Neural cell (in vitro differentiated cells): Measurements from ENCODE around the gene ATP8B2. TPM values are rescaled to one million over a fixed set of nuclear protein-coding genes. Genes with fewer than 3 reads are reported as not detected.
"Not testable (repeated sequence)": the region's sequence is repeated elsewhere in the genome, so short reads cannot be mapped to it uniquely, and the experiment has no call there.

Source experiments
- H2AFZ ChIP-seq: fragments of 200-600, 300-800 bp; sonication (generic), shearing (Covaris generic); 2 replicates; pipeline ENCODE4 v1.6.0; 2014; ENCODE audit warnings: low read depth, mild to moderate bottlenecking, antibody characterized with exemption, low read length, moderate library complexity
- H3F3A ChIP-seq: fragments of 200-600 bp; shearing (Covaris generic); 2 replicates; pipeline ENCODE4 v1.6.1; 2016; ENCODE audit warnings: mild to moderate bottlenecking, moderate library complexity, mixed read lengths, antibody characterized with exemption, low read length; ENCODE audit not compliant: insufficient read depth, poor library complexity, severe bottlenecking
- H3K27ac ChIP-seq: fragments of 200-600, 300-800 bp; sonication (generic), shearing (Covaris generic); 2 replicates; pipeline ENCODE4 v1.5.1; 2014; ENCODE audit warnings: mild to moderate bottlenecking, low read length, moderate library complexity
- H3K27me3 ChIP-seq: fragments of 300-800, 200-600 bp; sonication (generic), shearing (Covaris generic); 2 replicates; pipeline ENCODE4 v1.6.0; 2014; ENCODE audit warnings: mild to moderate bottlenecking, low read depth, low read length, moderate library complexity; ENCODE audit not compliant: insufficient read depth
- H3K36me3 ChIP-seq: fragments of 300-800, 200-600 bp; sonication (generic), shearing (Covaris generic); 2 replicates; pipeline ENCODE4 v1.5.1; 2014; ENCODE audit warnings: mild to moderate bottlenecking, antibody characterized with exemption, low read length, moderate library complexity; ENCODE audit not compliant: insufficient read depth
- H3K4me2 ChIP-seq: fragments of 300-800, 200-600 bp; sonication (generic), shearing (Covaris generic); 2 replicates; pipeline ENCODE4 v1.6.0; 2014; ENCODE audit warnings: mild to moderate bottlenecking, low read length
- H3K4me3 ChIP-seq: fragments of 300-800, 200-600 bp; sonication (generic), shearing (Covaris generic); 2 replicates; pipeline ENCODE4 v1.5.1; 2014; ENCODE audit warnings: mild to moderate bottlenecking, low read length, moderate library complexity
- H3K79me2 ChIP-seq: fragments of 200-600 bp; shearing (Covaris generic); replicated peaks from 2 replicates; pipeline ENCODE4 v1.6.0; 2014; ENCODE audit warnings: mild to moderate bottlenecking, low read length, moderate library complexity; ENCODE audit not compliant: insufficient read depth
- H3K9ac ChIP-seq: fragments of 300-800, 200-600 bp; sonication (generic), shearing (Covaris generic); 2 replicates; pipeline ENCODE4 v1.6.1; 2016; ENCODE audit warnings: mild to moderate bottlenecking, low read length, mixed read lengths
- H3K9me2 ChIP-seq: fragments of 200-600 bp; shearing (Covaris generic); 2 replicates; pipeline ENCODE4 v1.6.1; 2016; ENCODE audit warnings: mild to moderate bottlenecking, low read length, mixed read lengths; ENCODE audit not compliant: insufficient read depth
- H3K9me3 ChIP-seq: fragments of 200-600, 300-800 bp; sonication (generic), shearing (Covaris generic); 2 replicates; pipeline ENCODE4 v1.6.1; 2016; ENCODE audit warnings: mild to moderate bottlenecking, mixed run types, low read length, moderate library complexity, mixed read lengths
- H4K20me1 ChIP-seq: fragments of 200-600 bp; shearing (Covaris generic); 2 replicates; pipeline ENCODE4 v1.6.1; 2016; ENCODE audit warnings: mild to moderate bottlenecking, mixed run types; ENCODE audit not compliant: insufficient read depth
- EP300 ChIP-seq: fragments of 450-650 bp; conservative IDR thresholded peaks from 2 replicates; pipeline ENCODE4 v1.6.1; 2014; ENCODE audit warnings: antibody characterized with exemption, mild to moderate bottlenecking, moderate library complexity; ENCODE audit not compliant: poor library complexity, severe bottlenecking
- EZH2 ChIP-seq: fragments of 200-600, 300-800 bp; shearing (Covaris generic), sonication (generic); IDR thresholded peaks from 2 replicates; pipeline ENCODE4 v1.6.1; 2014; ENCODE audit warnings: antibody characterized with exemption, low read length, borderline replicate concordance, mild to moderate bottlenecking; ENCODE audit not compliant: insufficient read depth, poor library complexity, severe bottlenecking
- MXI1 ChIP-seq: fragments of 450-650 bp; conservative IDR thresholded peaks from 2 replicates; pipeline ENCODE4 v1.6.1; 2014; ENCODE audit warnings: antibody characterized with exemption, mild to moderate bottlenecking; ENCODE audit not compliant: poor library complexity, severe bottlenecking
- POLR2AphosphoS5 ChIP-seq: IDR thresholded peaks from 2 replicates; pipeline ENCODE4 v1.6.1; 2012
- RAD21 ChIP-seq: fragments of 450-650 bp; conservative IDR thresholded peaks from 2 replicates; pipeline ENCODE4 v1.6.1; 2014; ENCODE audit warnings: antibody characterized with exemption, mild to moderate bottlenecking, moderate library complexity
- SMC3 ChIP-seq: fragments of 450-650 bp; conservative IDR thresholded peaks from 2 replicates; pipeline ENCODE4 v1.6.1; 2014; ENCODE audit warnings: antibody characterized with exemption, mild to moderate bottlenecking, moderate library complexity; ENCODE audit not compliant: poor library complexity
- TAF1 ChIP-seq: IDR thresholded peaks from 2 replicates; pipeline ENCODE4 v1.6.1; 2012; ENCODE audit warnings: low read depth
- polyA plus RNA-seq: library from polyadenylated mRNA; depleted of rRNA; stranded (reverse); fragments of >200 nt; gene quantifications from 2 replicates; pipeline ENCODE4 v1.2.3, GENCODE V29; 2014
- TF ChIP-seq, protein P1 (sequence below): fragments of 450-650 bp; IDR thresholded peaks from 2 replicates; pipeline ENCODE4 v1.5.1; 2014; ENCODE audit warnings: antibody characterized with exemption, mild to moderate bottlenecking, moderate library complexity; ENCODE audit not compliant: poor library complexity, severe bottlenecking
- TF ChIP-seq, protein P2 (sequence below): IDR thresholded peaks from 2 replicates; pipeline ENCODE4 v1.6.1; 2012; ENCODE audit warnings: borderline replicate concordance

The ATP8B2 gene
- polyA plus RNA-seq, 1 donor from 2014 or later: 71.3 TPM

DNA sequence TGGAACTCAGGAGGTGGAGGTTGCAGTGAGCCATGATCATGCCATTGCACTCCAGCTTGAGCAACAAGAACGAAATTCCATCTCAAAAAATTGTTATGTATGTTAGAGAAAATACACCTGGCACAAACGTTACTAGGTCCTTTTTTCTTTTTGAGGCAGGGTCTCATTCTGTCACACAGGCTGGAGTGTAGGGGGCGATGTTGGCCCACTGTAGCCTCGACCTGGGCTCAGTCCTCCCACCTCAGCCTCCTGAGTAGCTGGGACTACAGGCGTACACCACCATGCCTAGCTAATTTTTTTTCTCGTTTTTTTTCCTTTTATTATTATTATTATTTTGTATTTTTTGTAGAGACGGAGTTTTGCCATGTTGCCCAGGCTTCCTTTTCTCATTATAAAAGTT is 48.5 kb upstream of the ATP8B2 start:
- Histone ChIP-seq H4K20me1 (no peaks in the 10 kb centered on the region), H3K9me2 (no peaks in the 10 kb centered on the region), H3F3A (no peaks in the 10 kb centered on the region), H3K27me3 (no peaks in the 10 kb centered on the region), H2AFZ (no peak overlapping the region), H3K36me3 (no peaks in the 10 kb centered on the region), H3K4me3 (no peak overlapping the region), H3K27ac (no peak overlapping the region), H3K9me3 (no peaks in the 10 kb centered on the region), H3K9ac (no peak overlapping the region), H3K79me2 (peaks cover 7% of the 10 kb centered on the region), H3K4me2 (no peak overlapping the region)
- TF ChIP-seq, protein P1, sequence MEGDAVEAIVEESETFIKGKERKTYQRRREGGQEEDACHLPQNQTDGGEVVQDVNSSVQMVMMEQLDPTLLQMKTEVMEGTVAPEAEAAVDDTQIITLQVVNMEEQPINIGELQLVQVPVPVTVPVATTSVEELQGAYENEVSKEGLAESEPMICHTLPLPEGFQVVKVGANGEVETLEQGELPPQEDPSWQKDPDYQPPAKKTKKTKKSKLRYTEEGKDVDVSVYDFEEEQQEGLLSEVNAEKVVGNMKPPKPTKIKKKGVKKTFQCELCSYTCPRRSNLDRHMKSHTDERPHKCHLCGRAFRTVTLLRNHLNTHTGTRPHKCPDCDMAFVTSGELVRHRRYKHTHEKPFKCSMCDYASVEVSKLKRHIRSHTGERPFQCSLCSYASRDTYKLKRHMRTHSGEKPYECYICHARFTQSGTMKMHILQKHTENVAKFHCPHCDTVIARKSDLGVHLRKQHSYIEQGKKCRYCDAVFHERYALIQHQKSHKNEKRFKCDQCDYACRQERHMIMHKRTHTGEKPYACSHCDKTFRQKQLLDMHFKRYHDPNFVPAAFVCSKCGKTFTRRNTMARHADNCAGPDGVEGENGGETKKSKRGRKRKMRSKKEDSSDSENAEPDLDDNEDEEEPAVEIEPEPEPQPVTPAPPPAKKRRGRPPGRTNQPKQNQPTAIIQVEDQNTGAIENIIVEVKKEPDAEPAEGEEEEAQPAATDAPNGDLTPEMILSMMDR: no peak
- TF ChIP-seq RAD21: no peak
- TF ChIP-seq TAF1: no peak
- no peak for TF ChIP-seq EP300
- no peak for TF ChIP-seq MXI1
- TF ChIP-seq, protein P2, sequence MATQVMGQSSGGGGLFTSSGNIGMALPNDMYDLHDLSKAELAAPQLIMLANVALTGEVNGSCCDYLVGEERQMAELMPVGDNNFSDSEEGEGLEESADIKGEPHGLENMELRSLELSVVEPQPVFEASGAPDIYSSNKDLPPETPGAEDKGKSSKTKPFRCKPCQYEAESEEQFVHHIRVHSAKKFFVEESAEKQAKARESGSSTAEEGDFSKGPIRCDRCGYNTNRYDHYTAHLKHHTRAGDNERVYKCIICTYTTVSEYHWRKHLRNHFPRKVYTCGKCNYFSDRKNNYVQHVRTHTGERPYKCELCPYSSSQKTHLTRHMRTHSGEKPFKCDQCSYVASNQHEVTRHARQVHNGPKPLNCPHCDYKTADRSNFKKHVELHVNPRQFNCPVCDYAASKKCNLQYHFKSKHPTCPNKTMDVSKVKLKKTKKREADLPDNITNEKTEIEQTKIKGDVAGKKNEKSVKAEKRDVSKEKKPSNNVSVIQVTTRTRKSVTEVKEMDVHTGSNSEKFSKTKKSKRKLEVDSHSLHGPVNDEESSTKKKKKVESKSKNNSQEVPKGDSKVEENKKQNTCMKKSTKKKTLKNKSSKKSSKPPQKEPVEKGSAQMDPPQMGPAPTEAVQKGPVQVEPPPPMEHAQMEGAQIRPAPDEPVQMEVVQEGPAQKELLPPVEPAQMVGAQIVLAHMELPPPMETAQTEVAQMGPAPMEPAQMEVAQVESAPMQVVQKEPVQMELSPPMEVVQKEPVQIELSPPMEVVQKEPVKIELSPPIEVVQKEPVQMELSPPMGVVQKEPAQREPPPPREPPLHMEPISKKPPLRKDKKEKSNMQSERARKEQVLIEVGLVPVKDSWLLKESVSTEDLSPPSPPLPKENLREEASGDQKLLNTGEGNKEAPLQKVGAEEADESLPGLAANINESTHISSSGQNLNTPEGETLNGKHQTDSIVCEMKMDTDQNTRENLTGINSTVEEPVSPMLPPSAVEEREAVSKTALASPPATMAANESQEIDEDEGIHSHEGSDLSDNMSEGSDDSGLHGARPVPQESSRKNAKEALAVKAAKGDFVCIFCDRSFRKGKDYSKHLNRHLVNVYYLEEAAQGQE: no peak
- no peak for TF ChIP-seq POLR2AphosphoS5
- no peak for TF ChIP-seq SMC3
- no peak for TF ChIP-seq EZH2

DNA sequence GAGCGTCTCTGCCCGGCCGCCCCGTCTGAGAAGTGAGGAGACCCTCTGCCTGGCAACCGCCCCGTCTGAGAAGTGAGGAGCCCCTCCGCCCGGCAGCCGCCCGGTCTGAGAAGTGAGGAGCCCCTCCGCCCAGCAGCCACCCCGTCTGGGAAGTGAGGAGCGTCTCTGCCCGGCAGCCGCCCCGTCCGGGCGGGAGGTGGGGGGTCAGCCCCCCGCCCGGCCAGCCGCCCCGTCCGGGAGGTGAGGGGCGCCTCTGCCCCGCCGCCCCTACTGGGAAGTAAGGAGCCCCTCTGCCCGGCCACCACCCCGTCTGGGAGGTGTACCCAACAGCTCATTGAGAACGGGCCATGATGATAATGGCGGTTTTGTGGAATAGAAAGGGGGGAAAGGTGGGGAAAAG is 37.7 kb upstream of the ATP8B2 start:
- H2AFZ ChIP-seq, H3K9me2 ChIP-seq, H3K9me3 ChIP-seq, H3K4me3 ChIP-seq, H3K27ac ChIP-seq, H3K36me3 ChIP-seq, H3K9ac ChIP-seq, H3F3A ChIP-seq, H3K27me3 ChIP-seq, H3K4me2 ChIP-seq, H4K20me1 ChIP-seq, H3K79me2 ChIP-seq: not testable (repeated sequence)

DNA sequence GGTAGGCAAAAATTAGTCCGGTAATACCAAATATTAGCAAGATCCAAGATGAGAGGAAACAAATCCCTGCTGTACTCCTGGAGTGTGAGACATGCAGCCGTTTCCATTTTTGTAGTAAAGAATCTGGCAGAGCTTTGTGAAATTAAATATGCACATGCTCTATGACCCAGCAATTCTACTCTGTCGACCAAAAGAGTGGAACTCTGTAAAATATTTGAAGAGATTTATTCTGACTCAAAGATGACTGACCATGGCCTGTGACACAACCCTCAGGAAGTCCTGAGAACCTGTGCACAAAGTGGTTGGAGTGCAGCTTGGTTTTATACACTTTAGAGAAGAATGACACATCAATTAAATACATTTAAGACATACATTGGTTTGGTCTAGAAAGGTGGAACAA is 36.7 kb upstream of the ATP8B2 start:
- Histone ChIP-seq H3K9me2 (no peaks in the 10 kb centered on the region), H3K4me3 (no peak overlapping the region), H3K27me3 (no peaks in the 10 kb centered on the region), H3K9me3 (no peaks in the 10 kb centered on the region), H3K79me2 (no peaks in the 10 kb centered on the region), H3K9ac (no peak overlapping the region), H2AFZ (no peak overlapping the region), H3K27ac (no peak overlapping the region), H4K20me1 (no peaks in the 10 kb centered on the region), H3F3A (no peaks in the 10 kb centered on the region), H3K36me3 (no peaks in the 10 kb centered on the region), H3K4me2 (no peak overlapping the region)
- TF ChIP-seq, protein P1: no peak
- TF ChIP-seq EZH2 (no peak), EP300 (no peak), TAF1 (no peak), SMC3 (no peak), POLR2AphosphoS5 (no peak), MXI1 (no peak), RAD21 (no peak)
- TF ChIP-seq, protein P2: no peak
